Cerebellar nuclear complex (tissue), 1 donor: Measurements from ENCODE around the gene ANG.
A peak's percentile ranks its signal among the peaks of the same experiment; 100 is the strongest.
"Not testable (repeated sequence)": the region's sequence is repeated elsewhere in the genome, so short reads cannot be mapped to it uniquely, and the experiment has no call there.

Source experiments
- DNase-seq, 2 experiments: peaks; one replicate each; lab custom pipeline; 2025; lab: John Stamatoyannopoulos, UW

The ANG gene

DNA sequence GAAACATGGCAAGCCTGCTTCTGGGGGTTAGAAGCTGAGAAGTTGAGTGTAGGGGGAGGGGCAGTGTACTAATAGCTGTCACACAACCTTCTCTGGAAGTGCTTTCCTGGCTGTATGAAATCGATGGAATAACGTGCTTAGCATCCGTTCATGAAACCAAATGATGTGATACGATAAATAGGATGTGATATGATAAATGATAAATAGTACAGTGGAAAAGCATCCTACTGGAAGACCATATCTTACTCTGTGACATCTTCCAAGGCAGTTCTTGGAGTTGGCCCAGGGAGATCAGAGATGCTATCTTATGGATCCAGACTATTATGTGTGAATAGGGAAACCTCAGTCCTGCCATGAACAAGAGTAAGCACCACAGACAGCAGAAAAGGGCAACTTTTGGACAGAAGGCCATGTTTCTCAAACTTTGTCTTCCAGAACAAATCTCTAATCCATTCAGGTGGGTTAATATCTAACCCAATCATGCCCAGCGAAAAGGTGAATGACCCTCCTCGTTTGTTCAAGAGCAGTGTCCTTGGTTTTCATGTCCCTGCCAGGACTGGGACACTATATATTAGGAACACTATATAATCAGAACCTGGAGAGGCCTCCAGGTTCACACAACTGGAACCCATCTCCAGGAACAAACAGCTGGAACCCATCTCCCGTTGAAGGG is at the start of gene ANG:
TSS of gene ANG (plus strand) at position 598 of the 673 bp plus-strand sequence. CDS start 4,801 bp downstream, outside the sequence.
- no peak for DNase-seq

DNA sequence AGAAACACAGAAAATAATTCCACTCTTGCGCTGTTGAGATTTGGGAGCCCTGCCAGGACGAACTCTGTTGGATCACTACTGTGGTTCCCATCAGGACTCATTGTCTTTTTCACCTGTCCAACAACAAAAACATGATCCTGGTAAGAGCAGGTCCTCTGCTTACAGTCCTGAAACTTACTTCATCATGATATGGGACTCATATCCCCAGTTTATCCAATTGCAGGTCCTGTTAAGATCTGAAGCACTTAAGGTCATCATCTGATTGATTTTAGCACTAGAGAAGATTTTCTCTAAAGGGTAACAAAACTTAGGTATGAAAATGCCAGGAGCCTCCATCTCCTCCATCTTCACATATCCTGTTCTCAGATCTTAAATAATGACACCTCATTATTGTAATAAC is 47.0 kb upstream of the ANG start, which contains the start of gene OR6S1:
TSS of gene OR6S1 (minus strand) at position 101 of the 400 bp plus-strand sequence. CDS start at position 101, 0 bp downstream.
- DNase-seq, result no peak

DNA sequence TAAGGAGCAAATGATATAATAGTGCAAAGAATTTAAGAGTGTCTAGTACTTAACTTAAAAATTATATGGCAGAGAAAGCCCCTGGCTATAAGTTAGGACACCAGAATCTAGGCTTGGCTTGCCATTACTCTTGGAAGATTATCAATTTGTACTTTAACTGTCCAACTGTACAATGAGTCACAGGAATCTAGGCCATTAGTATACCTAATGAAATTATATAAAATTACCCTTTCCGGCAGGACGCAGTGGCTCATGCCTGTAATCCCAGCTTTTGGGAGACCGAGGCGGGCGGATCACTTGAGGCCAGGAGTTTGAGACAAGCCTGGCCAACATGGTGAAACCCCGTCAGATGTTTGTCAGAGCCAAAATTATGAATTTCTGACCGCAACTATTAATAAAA is 46.4 kb upstream of the ANG start:
- DNase-seq, result no peak

DNA sequence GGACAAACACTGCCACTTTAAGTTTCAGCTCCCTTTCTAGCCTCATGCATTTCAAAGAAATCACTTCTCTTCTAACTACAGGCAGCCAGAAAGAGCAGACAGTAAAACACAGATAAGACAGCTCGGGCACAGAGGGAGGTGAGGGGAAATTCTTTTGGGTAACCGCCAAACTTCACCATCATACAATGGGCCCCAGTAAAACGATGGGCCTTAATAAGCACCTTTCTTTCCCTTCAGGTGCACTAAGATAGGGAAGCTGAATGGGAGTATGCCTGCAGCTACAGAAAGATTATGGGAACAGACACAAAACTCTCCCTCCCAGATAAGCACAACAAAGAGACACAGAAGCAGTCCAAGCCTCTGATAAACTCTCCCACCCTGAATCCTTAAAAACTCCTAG is 45.8 kb upstream of the ANG start:
- DNase-seq, result not testable (repeated sequence)

DNA sequence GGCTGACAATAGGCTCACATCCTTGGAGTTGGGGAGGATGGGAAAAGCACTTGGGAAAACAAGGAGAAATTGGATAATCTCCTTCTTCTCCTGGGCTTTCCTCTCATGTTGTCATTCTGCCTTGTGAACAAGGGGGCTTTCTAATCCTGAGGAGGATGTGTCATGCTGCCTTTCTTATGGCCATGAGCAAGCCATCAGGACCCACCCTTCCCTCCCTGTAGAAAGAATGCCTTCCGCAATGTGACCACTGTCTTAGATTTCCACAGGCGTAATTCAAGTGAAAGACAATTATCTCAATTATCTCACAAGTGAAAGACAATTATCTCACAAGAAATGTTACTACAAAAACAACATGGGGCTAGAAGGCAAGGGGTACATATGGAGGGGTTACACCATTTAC is 44.0 kb upstream of the ANG start:
- DNase-seq, result no peak

DNA sequence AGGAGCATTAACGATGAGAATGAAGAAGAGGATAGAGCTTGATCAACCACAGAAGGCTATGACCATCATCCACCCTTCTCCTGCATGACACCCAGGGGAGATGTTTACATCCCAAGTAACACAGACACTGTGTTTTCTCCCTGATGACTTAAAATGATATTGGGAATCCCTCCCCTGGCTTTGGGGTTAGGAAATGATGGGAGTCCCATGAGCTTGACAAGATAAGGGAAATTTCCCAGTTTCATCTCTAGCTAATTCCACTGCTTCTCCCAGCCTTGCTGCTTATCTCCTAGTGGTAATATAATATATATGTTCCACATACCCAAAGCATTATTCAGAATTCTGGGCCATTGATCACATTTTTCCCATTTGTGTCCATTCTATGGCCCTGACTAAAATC is 43.1 kb upstream of the ANG start:
- DNase-seq, result no peak

DNA sequence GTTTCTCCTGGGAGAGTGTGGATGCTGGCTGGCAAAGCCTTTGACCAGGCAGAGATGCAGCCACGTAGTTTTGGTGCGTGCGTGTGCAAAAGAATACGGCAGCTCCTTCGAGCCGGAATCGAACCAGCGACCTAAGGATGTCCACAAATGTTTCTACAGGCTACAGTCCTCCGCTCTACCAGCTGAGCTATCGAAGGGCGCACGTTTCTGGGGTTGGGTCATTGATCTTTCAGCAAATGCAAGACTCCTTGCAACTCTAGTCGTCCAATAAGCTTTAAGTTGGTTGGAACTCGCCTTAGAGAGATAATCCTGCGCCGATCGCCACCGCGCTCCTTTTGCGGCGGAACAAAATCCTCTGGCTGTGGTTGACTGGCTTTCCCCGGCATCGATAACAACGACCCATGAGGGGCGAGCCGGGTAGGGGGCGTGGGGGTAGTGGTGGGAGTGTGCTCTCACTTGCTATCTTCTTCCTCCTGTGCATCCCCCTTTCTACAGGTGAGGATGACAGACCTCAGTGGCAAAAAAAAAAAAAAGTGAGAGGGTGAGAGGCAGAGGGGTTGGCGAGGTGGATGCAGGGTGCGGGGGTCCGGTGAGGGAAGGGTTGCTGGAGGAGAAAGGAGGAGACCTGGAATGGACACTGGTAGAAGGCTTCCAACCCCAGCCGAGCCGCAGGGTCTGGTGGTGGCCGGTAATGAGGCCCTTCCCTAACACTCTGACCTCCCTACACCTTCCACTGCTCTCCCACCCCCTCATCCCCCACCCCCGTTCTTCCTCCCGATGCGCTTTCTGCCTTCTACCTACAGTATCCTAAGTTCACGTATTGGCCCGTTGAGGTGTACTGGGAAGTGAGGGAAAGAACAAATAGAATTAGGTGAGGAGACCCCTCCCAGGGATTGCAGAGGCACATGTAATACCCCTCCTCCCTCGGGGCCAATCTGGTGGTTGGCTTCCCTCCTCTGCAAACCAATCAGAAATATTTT is 35.3 kb upstream of the ANG start:
- no peak for DNase-seq

DNA sequence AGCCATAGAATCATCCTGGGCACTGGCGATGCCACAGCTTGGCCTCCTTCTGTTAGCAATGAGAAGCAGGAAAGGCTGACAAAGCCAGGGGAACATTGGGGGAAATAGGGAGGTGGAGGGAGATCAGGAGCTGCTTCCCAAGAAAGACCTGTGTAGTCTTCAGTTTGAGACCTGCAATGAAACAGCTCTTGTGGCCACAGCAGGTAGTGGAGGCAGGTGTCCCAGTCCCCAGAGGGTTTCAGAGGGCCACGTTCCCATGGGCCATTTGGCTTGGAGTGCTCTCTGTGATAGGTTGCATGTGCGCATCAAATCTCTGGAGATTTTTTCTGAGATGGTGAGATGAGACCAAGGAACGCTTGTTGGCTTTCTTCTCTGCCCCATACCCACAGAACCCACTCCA is 32.7 kb upstream of the ANG start:
- DNase-seq, result no peak

DNA sequence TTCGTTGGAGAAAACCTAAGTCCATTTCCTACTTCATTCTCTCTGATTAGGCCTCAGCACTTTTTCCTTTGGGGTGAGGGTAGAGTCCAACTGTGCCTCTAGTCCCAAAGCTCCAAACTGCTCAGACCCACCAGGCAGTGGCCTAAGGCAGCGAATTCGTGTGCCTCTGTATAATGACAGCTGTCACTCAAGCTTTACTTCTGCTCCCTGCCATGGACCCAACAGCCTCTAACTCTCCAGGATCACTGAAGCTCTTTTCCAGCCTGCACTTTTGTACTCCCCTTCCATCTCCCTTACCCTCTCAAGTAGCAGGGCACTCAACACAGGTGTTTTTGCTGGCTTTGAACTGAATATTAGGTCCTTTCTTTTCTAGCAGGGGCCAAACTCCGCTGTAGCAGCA is 32.3 kb upstream of the ANG start:
- no peak for DNase-seq

DNA sequence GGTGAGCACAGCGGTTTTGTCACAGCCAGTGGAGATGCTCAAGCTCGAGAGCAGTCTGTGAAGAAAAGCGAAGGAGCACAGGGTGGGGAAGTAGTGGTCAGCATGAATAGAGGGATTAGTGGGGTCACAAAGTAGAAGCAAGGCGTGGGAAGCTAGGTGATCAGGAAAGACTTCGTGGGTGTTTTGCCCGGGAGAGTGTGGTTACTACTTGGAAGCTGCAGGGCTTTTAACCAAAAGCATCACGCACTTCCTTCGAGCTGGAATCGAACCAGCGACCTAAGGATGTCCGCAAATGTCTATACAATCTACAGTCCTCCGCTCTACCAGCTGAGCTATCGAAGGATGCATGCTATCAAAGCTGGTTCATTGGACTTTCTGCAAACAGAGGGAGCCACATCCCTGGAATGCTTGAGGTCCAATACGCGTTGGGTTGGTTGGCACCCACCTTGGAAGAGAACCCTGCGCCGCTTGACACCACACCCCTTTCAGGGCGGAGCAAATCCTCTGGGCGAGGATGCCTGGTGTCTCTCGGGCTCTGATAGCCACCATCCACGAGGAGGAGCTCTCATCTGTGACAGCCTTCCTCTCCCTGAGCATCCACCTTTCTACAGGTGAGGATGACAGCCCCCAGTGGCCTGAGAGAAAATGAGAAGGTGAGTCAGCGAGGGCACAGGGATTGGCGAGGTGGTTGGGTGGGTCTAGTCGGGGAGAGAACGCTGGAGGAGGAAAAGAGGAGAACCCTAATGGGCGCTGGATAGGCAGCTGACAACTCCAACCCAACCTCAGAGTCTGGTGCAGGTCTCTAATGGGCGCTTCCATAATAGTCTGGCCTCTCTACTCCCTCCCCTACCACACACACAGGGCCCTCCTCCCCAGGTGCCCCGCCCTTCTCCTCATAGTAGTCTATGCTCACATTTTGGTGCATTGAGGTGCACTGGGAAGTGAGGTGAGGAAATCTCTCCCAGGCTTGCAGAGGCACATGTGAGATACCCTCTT is 31.1 kb upstream of the ANG start:
- no peak for DNase-seq

DNA sequence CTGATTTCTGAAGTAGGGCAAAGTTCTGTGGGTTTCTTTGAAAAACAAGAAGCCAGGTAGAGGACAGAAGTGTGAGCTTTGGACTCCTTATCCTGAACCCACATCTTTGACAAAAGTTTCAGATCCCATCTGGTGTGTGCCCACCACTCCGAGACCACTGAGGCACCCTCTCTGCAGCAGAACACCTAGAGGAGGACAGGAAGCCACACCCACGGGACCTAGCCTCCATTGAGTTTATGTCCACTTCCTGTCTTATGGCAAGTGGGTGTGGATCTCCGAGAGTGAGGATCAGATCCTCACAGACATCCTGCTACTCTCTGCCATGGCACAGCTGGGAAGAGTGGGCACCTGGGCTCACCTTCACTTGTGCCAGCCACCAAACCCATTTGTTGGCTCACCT is 30.3 kb upstream of the ANG start:
- no peak for DNase-seq

DNA sequence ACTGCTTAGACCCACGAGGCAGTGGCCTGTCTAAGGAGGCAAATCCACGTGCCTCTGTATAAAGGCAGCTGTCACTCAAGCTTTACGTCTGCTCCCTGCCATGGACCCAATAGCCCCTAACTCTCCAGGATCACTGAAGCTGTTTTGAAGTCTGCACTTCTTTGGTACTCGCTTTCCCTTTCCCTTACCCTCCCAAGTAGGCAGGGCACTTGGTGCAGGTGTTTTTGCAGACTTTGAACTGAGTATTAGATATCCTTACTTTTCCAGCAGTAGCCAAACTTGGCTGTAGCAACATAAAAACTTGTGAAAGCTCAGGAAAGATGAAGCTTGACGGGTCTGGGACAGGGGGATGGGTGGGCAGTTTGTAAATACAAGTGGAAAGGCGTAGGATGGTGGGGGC is 29.2 kb upstream of the ANG start:
- DNase-seq, result no peak

DNA sequence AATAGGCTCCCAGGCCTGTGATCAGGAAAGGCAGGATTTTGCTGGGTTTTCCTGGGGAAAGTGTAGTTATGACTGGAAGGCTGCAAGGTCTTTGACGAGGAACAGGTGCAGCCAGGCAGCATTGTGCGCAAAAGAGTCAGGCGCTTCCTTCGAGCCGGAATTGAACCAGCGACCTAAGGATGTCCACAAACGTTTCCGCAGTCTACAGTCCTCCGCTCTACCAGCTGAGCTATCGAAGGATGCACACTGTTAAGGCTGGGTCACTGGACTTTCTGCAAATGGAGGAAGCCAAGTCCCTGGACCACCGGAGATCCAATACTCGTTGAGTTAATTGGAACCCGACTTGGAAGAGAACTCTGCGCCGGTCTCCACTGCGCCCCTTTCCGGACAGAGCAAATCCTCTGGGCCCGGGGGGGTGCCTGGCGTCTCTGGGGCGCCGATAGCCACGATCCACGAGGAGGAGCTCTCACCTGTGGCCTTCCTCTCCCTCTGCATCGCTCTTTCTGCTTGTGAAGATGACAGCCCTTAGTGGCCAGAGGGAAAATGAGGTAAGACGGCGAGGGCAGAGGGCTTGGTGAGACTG is 28.7 kb upstream of the ANG start:
- no peak for DNase-seq

DNA sequence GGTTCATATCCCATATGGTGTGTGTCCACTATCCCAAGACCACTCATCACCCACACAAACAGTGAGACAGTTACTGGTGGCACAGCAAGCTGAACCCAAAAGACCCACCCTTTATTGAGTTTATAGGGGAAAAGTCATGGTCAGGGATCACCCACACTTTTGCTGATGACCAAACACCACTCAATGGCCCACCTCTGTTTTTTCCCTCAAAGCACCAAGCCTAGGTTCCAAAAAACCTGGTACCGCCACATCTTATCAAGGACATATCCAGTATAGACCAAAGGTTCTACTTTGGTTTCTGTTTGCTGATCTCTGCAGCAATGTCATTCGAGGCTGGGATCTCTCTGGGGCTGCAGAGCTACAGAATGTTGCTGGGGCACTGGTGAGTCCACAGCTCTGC is 27.4 kb upstream of the ANG start:
- no peak for DNase-seq

DNA sequence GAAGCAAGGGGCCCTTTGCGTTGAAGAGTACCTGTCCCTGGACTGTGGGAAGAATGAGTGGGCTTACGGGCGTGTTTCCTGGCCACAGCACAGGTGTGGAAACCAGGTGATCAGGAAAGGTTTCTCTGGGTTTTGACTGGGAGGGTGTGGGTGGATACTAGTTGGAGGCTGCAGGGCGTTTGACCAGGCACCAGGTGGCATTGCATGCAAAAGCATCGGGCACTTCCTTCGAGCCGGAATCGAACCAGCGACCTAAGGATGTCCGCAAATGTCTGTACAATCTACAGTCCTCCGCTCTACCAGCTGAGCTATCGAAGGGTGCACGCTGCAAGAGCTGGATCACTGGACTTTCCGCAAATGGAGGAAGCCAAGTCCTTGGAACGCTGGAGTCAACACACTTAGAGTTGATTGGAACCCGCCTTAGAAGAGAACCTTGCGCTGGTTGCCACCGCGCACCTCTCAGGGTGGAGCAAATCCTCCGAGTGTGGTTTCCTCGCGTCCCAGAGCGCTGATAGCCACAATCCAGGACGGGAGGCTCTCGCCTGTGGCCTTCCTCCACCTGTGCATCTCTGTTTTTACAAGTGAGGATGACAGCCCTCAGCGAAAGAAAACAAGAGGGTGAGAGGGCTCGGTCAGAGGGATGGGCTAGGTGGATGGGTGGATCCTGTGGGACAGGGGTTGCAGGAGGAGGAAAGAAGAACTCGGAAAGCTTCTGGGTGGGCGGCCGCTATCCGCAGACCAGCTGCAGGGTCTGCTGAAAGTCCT is 25.4 kb upstream of the ANG start:
- peak in 1 of 2 experiments; percentile 26 for DNase-seq

DNA sequence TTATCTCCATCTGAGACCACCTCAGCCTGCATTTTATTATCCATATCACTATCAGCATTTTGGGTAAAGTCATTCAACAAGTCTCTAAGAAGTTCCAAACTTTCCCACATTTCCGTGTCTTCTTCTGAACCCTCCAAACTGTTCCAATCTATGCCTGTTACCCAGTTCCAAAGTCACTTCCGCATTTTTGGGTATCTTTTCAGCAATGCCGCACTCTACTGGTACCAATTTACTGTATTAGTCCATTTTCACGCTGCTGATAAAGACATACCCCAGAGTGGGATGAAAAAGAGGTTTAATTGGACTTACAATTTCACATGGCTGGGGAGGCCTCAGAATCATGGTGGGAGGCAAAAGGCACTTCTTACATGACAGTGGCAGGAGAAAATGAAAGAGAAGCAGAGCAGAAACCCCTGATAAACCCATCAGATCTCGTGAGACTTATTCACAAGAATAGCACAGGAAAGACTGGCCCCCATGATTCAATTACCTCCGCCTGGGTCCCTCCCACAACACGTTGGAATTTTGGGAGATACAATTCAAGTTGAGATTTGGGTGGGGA is 22.1 kb upstream of the ANG start:
- not testable (repeated sequence) for DNase-seq

DNA sequence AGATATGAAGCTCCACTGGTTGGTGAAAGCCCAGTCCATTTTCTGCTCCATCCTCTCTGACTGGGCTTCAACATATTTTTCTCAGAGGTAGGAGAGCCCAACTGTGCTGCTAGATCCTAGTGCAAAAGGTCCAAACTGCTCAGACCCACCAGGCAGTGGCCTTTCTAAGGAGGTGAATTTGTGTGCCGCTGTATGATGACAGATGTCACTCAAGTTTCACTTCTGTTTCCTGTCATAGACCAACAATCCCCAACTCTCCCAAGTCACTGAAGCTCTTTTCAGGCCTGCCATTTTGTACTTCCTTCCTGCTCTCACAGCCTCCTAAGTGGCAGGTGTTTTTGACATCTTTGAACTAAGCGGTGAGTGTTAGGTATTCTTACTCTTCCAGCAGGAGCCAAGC is 20.6 kb upstream of the ANG start:
- no peak for DNase-seq

DNA sequence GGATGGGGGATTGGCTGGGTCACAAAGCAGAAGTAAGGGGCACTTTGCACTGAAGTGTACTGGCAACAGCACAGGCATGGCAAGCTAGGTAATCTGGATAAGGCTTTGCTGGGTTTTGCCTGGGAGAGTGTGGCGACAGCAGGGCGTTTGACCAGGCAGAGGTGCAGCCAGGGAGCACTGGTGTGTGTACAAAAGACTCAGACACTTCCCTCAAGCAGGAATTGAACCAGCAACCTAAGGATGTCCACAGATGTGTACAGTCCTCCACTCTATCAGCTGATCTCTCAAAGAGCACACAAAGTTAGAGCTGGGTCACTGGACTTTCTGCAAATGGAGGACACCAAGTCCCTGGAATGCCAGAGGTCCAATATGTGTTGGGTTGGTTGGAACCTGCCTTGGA is 19.6 kb upstream of the ANG start:
- no peak for DNase-seq

DNA sequence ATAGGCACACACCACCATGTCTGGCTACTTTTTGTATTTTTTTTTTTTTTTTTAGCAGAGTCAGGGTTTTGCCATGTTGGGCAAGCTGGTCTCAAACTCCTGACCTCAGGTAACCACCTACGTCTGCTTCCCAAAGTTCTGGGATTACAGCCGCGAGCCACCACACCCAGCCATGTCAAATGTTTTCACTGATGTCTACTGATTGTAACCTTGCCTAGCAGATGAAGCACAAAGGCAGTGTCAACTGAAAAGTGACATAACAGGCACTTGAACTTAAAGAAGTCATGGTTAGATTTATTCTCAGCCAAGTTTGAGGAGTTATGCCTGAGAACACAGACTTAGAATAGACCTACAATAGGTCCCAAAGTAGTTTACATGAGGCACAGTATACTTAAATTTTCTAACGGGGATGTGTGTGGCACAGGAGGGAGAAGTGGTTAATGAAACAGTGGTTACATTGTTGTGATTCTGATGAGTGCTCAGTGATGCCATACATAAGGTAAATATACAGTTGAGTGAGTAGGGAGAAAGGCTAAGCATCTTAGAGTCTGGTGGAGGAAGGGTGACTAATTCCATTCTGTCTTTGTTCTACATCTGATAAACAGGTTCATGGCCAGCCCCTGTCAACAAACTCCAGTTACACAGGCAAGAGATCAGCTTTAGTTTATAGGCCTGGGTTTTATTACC is 16.8 kb upstream of the ANG start:
- no peak for DNase-seq

DNA sequence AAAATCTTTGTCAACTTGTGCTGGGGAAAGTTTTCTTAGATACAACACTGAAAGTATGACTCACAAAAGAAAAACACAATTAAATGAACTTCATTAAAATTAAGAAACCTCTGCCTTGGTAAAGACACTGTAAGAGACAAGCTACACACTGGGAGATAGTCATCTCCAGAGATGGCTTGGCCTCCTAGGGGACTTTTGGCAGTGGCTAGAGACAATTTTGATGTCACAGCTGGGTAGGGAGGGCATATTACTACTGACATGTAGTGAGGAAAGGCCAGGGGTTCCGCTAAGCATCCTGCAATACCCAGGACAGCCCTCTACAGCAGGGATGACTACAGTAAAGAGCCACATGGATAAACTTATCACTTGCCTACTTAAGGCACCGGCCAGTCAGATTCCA is 12.9 kb upstream of the ANG start:
- no peak for DNase-seq
